Measurements from ENCODE around the gene PTGES3L.
A peak's percentile ranks its signal among the peaks of the same experiment; 100 is the strongest.
"Not testable (repeated sequence)": the region's sequence is repeated elsewhere in the genome, so short reads cannot be mapped to it uniquely, and the experiment has no call there.

Gene PTGES3L

GRCh38 chr17:43011728-43012472 is 32.0 kb upstream of the PTGES3L start:
- H3K27ac ChIP-seq = peak overlapping the region in 1 of 2 donors; percentile 72
- H3K4me3 ChIP-seq = no peak overlapping the region
- no peak for DNase-seq (ENCODE audit: low spot score)
- TF ChIP-seq CTCF (IDR thresholded peaks at IDR 0.05) = no peak

- peak overlapping the region in 1 of 2 donors; percentile 37 for H3K27ac ChIP-seq
- no peak for TF ChIP-seq CTCF (IDR thresholded peaks at IDR 0.05)
- no peak for DNase-seq (ENCODE audit: low spot score)
- H3K4me3 ChIP-seq = no peak overlapping the region
Observed at GRCh38 chr17:43010667-43011308, 30.9 kb upstream of the PTGES3L start.

GRCh38 chr17:43006639-43007551 is 27.0 kb upstream of the PTGES3L start, which contains the start of gene IFI35:
Gene IFI35, plus strand, starts transcription at chr17:43006784. Its CDS starts 164 bp downstream, at chr17:43006948.
- peak; percentile 88 for DNase-seq (ENCODE audit: low spot score)
- TF ChIP-seq CTCF (IDR thresholded peaks at IDR 0.05) = no peak
- Histone ChIP-seq H3K27ac (peak within 1 kb of the TSS; percentile 56 to 96), H3K4me3 (peak within 1 kb of the TSS; percentile 87)

GRCh38 chr17:43003542-43004172 is 23.8 kb upstream of the PTGES3L start:
- H3K4me3 ChIP-seq = no peak overlapping the region

GRCh38 chr17:43000894-43001293 is 21.0 kb upstream of the PTGES3L start:
- not testable (repeated sequence) for DNase-seq (ENCODE audit: low spot score); H3K4me3 ChIP-seq; H3K27ac ChIP-seq

More at GRCh38 chr17:43003542-43004172, 23.8 kb upstream of the PTGES3L start:
- H3K27ac ChIP-seq = peak overlapping the region in 1 of 2 donors; percentile 0
- DNase-seq (ENCODE audit: low spot score) = no peak
- TF ChIP-seq CTCF (IDR thresholded peaks at IDR 0.05) = no peak

GRCh38 chr17:42999003-42999525 is 19.2 kb upstream of the PTGES3L start:
- DNase-seq (ENCODE audit: low spot score) = no peak
- H3K27ac ChIP-seq = peak overlapping the region; percentile 81 to 92
- peak overlapping the region; percentile 84 for H3K4me3 ChIP-seq
- TF ChIP-seq CTCF (IDR thresholded peaks at IDR 0.05) = no peak
